B cell (primary cell): Measurements from ENCODE around the gene HOOK1.

Experiments used
- EZH2 ChIP-seq: IDR thresholded peaks from 2 replicates; pipeline ENCODE4 v1.6.1; 2012; ENCODE audit warnings: borderline replicate concordance, low read depth, mild to moderate bottlenecking, moderate library complexity, low read length; ENCODE audit not compliant: insufficient read depth, poor library complexity, severe bottlenecking
- TF ChIP-seq, protein P1 (sequence below): fragments of 200-600 bp; IDR thresholded peaks from one replicate; pipeline ENCODE4 v1.8.0; 2022; ENCODE audit warnings: antibody characterized with exemption, mild to moderate bottlenecking

DNA sequence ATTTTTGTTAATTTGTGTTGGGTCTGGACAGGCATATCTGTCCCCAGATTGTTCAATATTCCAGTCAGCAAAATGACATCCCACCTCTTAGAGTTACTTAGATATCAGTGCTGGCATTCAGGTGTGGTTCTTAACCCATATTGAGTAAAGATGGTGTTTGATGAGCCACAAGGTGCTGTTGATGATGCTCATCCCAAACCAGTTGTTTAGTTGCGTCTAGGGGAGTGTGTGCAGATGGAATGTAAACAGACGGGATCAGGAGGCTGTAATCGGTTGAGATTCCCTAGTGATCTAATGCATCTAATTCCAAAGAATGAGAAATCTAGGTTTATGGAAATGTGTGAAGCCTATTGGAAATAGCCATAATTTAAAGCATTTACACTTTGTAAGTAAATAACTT, 1.1 kb downstream of the HOOK1 start:
- TF ChIP-seq, protein P1, sequence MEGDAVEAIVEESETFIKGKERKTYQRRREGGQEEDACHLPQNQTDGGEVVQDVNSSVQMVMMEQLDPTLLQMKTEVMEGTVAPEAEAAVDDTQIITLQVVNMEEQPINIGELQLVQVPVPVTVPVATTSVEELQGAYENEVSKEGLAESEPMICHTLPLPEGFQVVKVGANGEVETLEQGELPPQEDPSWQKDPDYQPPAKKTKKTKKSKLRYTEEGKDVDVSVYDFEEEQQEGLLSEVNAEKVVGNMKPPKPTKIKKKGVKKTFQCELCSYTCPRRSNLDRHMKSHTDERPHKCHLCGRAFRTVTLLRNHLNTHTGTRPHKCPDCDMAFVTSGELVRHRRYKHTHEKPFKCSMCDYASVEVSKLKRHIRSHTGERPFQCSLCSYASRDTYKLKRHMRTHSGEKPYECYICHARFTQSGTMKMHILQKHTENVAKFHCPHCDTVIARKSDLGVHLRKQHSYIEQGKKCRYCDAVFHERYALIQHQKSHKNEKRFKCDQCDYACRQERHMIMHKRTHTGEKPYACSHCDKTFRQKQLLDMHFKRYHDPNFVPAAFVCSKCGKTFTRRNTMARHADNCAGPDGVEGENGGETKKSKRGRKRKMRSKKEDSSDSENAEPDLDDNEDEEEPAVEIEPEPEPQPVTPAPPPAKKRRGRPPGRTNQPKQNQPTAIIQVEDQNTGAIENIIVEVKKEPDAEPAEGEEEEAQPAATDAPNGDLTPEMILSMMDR: no peak
- TF ChIP-seq EZH2: no peak
